HG03139 (cell line): ENCODE results near the gene SZT2.

Source experiments
- ATAC-seq: cut with Tn5 transposase; IDR thresholded peaks from one replicate; pipeline ENCODE4 v1.9.1; 2021; ENCODE audit not compliant: unreplicated experiment

SZT2 gene

DNA sequence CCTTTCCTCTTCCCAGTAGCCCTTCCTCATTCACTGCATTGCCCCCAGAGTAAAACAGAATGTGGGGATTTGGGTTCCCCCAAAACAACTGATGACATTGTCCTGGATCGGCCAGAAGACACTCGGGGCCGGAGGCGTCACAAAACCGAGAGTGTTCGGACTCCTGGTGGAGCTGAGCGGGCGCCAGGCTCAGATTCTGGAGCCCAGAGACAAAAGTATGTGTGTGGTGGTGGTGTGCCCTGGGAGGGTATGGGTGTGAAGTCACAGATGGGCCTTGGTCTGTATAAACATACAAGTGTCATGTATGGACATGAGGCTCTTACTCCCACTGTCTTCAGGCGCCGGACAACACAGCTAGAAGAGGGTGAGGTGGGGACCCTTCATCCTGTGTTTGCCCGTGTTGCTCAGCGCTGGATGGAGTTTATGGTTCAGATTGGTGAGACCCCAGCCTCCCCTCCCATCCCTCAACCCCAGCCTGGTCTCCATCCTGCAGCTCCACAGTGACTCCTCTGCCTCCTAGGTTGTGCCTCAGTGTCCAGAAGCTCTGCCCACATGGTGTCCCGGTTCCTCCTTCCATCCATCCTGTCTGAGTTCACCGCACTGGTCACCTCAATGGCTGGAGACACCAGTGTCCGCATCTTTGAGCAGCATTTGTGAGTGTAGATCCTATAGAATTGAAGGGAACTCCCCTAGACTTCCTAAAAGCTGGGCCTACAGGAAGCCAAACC, 51.6 kb downstream of the SZT2 start:
- no peak for ATAC-seq

DNA sequence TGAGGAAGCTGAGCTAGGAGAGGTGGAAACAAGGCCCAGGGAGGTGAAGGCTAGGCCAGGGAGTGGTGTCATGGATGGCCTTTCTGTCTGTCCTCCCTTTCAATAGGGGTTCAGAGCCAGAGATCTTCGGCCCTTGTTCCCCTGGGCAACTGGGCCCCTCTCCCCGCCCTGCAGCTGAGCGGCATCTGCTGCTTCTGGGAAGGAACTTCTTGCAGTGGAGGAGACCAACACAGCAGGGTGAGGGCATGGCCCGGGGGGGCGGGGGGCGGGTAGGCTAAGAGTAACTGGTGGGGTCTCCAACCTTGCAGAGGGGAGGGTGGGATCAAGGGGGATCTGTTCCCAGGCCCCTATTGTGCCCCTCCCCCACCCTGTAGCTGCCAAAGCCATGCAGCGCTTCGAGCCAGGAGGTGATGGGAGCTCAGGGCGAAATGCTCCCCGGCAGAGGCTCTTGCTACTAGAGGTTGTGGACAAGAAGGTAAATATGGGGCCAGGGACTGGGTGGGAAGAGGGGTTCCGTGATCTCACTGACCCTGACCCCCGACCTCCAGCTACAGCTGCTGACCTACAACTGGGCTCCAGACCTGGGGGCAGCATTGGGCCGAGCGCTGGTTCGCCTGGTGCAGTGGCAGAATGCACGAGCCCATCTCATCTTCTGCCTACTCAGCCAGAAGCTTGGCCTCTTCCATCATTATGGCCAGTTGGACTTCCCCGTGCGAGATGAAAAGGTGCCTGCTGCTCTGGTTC, 52.4 kb downstream of the SZT2 start:
- no peak for ATAC-seq

DNA sequence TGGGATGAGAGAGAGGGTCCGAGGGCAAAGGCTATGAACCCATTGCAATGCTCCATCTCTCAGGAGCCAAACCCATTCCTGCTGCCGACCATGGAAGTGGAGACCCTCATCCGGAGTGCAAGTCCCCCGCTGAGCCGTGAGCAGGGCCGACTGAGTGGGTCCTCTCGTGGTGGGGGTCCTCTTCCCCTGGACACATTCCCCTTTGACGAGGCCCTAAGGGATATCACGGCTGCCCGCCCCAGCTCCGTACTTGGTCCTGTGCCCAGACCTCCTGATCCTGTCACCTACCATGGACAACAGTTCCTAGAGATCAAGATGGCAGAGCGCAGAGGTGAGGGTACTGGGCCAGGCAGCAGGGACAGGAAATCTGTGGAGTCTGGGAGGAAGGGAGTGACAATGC, 53.1 kb downstream of the SZT2 start:
- no peak for ATAC-seq

DNA sequence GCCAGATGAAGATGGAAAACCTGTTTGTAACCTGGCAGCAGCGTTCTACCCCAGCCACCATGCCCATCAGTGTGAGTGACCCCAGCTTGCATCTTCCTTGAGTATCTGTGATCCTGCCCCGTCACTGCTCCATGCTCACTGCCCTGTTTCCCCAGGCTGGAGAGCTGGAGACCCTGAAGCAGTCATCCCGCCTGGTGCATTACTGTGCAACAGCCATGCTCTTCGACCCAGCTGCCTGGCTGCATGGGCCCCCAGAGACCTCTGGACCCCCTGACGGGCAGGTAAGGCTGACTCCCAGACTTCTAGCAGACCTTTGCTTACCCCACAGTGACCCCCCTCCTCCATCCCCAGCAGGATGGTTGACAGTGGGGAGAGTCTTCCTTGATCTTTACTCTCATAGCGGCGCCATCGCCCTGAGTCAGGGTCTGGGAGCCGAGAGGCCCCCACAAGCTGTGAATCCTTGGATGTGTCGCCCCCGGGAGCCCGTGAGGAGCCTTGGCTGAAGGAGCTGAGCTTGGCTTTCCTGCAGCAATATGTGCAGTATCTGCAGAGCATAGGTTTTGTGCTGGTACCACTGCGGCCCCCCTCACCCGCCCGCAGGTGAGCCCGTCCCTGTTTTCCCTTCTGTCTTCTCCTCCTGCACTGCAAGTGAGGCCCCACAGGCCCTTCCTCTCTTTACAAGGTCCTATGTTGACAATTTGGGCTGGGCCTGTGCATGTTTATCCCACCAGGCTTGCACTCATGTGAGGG, 53.7 kb downstream of the SZT2 start:
- ATAC-seq = no peak

DNA sequence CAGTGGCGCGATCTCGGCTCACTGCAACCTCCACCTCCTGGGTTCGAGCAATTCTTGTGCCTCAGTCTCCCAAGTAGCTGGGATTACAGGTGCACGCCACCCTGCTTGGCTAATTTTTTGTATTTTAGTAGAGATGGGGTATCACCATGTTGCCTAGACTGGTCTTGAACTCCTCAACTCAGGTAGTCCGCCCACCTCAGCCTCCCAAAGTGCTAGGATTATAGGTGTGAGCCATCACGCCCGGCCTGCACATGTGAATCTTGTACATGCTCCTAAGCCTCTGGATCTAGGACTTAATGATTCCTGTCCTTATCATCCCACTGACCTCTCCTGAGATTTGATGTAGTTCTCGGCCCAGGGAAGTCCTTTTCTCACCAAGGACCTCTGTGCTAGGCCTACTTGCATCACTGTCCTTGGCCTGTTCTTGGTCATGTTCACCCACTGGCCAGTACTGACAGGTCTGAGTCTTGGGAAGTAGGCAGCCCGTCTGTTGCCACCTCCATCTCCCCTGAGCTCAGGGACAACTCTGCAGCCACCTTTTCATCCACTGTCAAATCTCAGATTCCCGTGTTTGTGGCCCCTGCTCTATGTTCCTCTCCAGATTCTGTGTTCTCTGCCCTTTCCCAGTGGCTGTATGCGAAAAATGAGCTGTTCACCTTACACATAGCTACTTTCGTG, 54.6 kb downstream of the SZT2 start:
- ATAC-seq = no peak

DNA sequence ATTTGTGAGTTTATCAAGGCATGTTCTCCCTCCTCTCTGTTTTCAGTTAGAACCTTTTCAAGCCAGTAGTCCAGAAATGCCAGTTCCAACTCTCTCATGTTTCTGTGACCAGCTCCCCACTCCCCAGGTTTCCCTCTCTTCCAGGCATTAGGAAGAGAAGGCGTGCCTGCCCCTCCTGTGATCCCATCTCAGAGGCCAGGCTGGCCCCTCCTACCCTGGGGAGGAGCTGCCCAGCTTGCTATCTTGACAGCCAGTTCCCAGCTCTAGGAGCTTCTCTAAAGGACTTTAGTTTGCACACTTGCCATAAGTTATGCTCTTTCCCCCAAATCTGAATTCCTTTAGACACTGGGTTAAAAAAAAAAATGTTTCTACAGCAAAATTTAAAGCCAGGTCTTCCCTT, 55.1 kb downstream of the SZT2 start:
- ATAC-seq = no peak

DNA sequence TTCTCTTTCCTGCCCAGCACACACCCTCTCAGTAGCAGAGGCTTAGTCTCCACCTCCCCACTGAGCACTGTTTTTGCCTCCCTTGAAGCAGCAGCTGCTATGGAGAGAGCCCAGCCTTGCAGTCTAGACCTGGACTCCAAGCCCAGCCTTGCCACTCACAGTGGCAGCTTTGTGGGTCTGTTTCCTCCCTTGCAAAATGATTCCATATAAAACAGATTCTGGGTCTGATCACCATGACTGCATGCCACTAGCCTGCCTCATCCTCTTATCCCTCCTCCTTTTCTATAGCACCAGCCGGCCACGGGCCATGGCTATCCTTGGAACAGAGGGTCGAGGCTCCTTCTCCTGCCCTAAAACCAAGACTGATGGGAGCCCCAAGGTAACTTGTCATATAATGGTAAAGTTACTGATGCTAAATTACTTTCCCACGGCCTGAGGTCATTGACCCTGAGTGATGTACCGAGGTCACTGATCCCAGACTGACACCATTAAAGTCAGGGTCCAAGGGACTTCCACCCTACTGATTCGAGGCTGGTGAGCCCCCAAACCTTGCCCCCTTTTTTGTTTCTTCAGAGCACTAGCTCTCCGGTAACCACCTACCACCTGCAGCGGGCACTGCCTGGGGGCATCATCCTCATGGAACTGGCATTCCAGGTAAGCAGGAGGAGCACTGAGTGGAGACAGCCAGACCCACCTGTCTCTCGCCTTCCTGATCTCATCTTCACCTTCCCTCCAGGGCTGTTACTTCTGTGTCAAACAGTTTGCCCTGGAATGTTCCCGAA, 56.1 kb downstream of the SZT2 start:
- ATAC-seq = no peak

DNA sequence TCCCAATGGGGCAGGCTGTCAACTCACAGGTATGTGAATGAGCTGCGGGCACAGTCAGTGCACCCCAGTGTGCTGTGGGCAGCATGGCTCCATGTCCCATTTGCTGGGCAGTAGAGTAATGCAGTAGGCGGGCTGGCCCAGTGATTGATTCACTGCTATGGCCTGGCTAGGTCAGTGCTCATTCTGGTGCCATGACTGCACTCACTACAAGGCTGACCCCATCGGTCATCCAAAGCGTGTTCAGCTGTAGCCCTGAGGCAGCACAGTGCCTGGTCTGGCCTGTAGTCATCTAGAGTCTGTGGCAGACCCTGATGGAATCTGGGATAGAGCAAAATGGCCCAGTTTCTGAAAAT, 56.7 kb downstream of the SZT2 start:
- ATAC-seq = no peak

DNA sequence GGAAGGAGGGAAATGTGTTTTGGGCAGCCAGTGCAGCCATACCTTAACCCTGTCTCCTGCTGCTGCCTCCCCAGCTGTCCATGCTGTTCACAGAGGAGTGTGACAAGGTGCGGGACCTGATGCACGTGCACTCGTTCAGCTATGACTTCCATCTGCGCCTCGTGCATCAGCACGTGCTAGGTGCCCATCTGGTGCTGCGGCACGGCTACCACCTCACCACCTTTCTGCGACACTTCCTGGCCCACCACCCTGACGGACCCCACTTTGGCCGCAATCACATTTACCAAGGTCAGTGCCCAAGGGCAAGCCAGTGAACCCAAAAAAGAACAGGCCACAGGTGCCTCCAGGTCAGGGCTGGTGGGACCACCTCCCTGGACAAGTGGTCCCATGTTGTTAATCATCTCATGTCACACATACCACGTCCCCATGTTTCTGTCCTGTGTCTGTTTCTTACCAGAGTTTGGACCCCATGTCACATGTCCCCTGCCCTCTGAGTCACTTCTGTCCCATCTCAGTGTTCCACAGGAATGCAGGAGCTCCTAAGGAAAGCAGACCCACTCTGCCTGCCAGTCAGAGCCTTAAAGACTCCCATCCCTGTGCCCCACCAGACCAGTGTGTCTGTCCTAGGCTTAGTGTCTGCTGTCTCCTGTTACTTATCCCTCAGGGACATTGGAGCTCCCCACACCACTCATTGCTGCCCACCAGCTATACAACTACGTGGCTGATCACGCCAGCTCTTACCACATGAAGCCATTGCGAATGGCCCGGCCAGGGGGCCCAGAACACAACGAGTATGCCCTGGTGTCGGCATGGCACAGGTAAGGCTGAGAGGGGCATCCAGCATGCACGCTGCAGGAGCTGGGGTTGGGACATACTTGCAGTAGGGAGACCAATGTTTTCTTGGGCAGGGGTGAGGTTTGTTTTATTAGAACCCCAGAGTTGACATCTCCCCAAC, 57.5 kb downstream of the SZT2 start:
- ATAC-seq = no peak

DNA sequence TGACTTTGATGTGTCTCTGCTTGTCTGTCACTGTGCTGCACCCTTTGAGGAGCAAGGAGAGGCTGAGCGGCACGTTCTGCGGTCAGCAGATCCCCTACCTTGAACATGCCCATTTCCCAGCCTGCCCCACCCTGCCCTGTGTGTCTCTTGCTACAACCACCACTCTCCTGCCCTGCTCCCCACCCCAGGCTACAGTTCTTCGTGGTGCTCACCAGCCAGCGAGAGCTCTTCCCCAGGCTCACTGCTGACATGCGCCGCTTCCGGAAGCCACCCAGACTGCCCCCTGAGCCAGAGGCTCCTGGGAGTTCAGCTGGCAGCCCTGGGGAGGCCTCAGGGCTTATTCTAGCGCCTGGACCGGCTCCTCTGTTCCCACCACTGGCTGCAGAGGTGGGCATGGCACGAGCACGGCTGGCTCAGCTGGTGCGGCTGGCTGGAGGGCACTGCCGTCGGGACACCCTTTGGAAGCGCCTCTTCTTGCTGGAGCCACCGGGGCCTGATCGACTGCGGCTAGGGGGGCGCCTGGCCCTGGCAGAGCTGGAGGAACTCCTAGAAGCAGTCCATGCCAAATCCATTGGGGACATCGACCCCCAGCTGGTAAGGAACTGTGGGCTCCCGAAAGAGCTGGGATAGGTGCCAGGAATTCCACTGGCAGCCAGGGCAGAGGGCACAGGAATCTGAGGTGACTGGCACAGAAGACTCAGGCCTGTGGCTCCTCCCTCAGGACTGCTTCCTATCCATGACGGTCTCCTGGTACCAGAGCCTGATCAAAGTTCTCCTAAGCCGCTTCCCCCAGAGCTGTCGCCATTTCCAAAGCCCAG, 58.4 kb downstream of the SZT2 start:
- ATAC-seq = no peak

DNA sequence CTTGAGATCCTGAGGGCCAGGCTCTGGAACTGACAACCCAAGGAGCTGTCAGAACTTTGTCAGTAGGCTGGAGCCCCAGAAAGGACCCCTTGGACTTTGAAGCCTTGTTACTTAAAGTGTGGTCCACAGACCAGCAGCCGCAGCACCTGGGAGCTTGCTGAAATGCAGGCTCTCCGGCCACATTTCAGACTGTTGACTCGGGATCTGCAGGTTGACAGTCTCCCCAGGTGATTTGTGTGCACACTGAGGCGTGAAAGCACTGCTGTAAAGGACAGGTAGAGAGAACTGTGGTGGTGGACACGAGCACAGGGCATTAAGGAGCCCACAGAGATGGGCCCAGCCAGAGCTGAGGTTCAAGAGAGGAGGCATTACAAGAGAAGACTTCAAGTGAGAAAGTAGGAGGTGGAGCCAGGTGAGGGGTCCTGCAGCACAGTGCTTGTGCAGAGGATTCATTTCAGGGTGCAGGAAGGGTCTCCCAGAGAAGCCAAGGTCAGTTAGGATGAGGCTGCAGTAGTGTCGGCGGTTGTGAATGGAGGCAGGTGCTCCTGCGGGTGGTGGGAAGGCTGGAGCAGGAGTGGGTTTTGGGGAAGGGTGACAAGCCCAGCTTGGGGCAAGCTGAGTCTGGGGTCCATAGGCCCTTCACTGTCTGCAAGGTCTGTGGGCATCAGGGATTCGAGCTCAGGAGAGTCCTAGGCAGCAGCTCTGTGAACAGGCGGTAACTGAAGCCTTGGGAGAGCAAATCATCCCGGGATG, 59.4 kb downstream of the SZT2 start:
- ATAC-seq = no peak

DNA sequence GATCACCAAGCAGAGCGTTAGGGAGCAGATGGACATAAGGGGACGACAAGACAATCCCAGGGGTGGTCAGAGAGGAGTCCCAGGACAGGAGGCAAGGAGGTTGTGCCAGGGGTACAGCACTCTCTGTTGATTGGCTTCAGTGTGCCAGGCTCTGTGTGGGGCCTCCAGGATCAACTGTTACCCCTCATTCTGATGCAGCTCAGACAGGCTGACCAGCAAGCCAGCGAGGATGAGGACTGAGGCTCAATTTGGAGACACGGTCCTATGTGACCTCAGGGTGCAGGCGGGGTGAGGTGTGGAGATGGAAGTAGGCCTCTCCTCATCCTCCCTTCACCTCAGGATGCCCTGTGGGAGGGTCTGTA, 60.0 kb downstream of the SZT2 start:
- ATAC-seq = no peak

DNA sequence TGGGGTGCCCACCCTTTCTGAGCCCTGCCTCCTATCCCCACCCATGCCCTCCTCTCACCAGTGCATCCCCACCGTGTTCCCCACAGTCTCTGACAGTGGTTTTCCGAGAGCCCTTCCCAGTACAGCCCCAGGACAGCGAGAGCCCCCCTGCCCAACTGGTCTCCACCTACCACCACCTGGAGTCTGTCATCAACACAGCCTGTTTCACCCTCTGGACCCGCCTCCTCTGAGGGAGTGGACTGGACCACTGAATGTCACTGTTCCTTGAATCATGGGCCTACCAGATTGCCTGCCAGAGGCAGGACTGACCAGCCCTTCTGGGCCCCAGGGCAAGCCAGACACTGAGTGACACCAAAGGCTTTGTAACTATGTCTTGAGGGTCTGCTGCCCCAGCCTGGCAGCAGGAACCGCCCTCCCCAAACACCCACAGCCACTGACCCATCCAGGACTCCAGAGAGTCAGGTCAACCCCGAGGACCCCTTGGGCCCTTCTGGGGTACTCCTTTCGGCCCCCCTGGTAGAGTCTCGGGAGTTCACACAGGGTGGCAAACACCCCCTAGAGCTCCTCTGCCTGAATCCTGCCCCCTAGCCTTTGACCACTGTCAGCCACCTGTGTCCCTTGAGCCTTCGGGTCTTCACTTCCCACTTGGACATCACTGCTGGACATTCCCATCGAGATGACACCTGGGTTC, 60.7 kb downstream of the SZT2 start:
- ATAC-seq = no peak

DNA sequence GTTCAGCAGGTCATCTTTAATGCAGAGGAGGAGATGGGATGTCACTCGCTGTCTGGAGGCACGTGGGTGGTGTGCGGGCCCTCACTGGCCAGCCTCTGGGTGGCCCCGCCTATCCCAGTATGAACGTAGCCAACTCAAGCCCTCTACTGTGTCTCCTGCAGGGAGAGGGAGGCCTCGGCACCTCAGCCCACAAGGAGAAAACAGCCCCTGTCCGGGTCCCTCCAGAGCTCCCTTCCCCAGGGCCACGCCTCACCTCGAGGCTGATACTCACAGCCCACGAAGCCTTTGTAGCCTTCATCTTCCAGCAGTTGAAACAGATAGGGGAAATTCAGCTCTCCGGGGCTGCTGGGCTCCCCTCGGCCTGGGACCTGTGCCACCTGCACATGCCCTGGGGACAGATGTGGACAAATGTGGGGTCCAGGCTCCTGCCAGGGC, 61.5 kb downstream of the SZT2 start:
- ATAC-seq = no peak

DNA sequence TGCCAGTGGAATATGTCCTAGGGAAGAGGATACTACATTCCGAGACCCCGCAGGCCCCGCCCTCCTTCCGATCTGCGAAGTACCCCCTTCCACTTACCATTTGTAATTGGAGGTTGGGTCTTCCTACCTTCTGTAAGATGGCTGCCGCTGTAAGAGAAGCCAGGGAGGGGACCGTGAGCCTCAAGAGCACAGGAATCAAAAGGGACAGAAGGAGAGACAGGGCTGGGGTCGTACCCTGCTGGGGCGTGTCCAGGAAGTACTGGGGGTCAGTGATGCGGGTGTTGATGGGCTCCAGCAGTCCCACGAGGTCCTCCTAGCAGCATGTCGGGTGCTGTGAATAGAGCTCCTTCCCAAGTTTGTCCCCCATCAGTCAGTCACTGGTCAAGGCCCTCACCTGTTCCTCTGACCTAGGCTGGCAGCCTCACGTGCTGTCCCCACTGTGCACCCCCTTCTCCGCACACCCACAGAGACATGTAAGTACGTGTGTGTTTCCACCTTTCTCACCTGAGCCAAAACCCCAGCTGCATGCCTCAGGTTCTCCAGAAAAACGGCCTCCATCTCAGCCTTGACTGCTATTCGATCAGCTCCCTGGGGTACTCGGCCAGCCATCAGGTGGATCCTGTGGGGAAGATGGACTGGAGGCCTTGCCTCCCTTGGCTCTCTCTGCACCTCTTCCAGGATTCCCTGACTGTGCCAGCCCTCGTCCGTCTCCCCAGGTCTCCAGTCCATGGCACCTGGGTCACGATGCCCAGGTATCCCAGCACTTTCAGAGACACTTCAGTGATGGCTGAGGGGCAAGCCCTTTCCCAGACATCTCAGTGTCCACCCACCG, 62.2 kb downstream of the SZT2 start:
- no peak for ATAC-seq

DNA sequence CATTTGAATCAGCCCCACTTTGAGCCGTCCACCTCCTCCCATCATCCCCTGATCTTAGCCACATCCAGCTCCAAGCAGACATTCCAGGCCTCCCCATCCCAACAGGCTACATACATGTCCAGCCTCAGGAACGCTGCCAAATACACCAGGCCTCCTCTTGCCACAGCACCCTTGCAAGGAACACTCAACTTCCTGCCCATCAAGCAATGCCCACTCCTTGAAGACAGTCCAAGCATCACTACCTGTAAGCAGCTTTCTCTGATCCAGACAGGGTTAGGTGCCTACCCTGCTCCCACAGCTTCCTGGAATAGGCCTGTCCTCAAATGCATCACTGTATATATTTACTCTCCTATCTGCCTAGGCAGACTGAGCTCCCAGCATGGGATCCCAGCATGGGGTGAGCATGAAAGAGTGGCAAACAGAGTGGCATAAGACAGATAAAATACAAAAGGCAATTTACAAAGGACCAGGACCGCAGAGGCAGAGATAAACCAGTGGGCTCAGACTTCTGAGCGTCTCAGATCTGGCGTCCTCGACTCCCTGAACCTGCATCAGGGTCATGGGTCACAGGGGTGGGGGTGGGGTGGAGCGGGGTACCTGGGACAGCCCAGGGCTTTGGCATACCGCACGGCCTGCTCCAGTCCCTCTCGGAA, 63.2 kb downstream of the SZT2 start:
- no peak for ATAC-seq
